ENCODE measurements around the gene ARID1A.
"Not testable (repeated sequence)": the region's sequence is repeated elsewhere in the genome, so short reads cannot be mapped to it uniquely, and the experiment has no call there.

ARID1A gene

GRCh38 chr1:26695356-26696118 lies at the start of gene ARID1A:
Gene ARID1A, plus strand, starts transcription at chr1:26696015. Its CDS starts 389 bp downstream, at chr1:26696404.
- Histone ChIP-seq H3K9me3 (no peaks in the 10 kb centered on the region), H4K20me1 (peaks cover 28% of the 10 kb centered on the region), H3K4me3 (peak within 1 kb of the TSS; percentile 98), H3K27me3 (no peaks in the 10 kb centered on the region), H3K27ac (peak within 1 kb of the TSS; percentile 100), H3K36me3 (0 out of 2 replicates have a peak, but pooled peaks cover under 1% of the 10 kb centered on the region), H3K4me2 (peak within 1 kb of the TSS; percentile 94), H3K9ac (peak within 1 kb of the TSS; percentile 100), H3K4me1 (peaks cover 57% of the 10 kb centered on the region)
- no peak for TF ChIP-seq Cebpa-rat (IDR thresholded peaks at IDR 0.05)

GRCh38 chr1:26664802-26665201 lies 31.0 kb upstream of the ARID1A start:
- Histone ChIP-seq H3K4me2 (no peak overlapping the region), H3K36me3 (no peaks in the 10 kb centered on the region)
- no peak for TF ChIP-seq Cebpa-rat (IDR thresholded peaks at IDR 0.05)

GRCh38 chr1:26666855-26667254 lies 29.0 kb upstream of the ARID1A start:
- Histone ChIP-seq H3K36me3 (no peaks in the 10 kb centered on the region), H3K27me3 (no peaks in the 10 kb centered on the region), H3K4me3 (no peak overlapping the region), H3K4me1 (no peaks in the 10 kb centered on the region), H3K9me3 (no peaks in the 10 kb centered on the region), H3K9ac (no peak overlapping the region), H3K4me2 (no peak overlapping the region), H3K27ac (no peak overlapping the region), H4K20me1 (no peaks in the 10 kb centered on the region)
- TF ChIP-seq Cebpa-rat (IDR thresholded peaks at IDR 0.05), result no peak

More at GRCh38 chr1:26664802-26665201, 31.0 kb upstream of the ARID1A start:
- Histone ChIP-seq H3K4me1 (no peaks in the 10 kb centered on the region), H3K9me3 (no peaks in the 10 kb centered on the region), H3K4me3 (no peak overlapping the region), H4K20me1 (no peaks in the 10 kb centered on the region), H3K9ac (no peak overlapping the region), H3K27me3 (no peaks in the 10 kb centered on the region), H3K27ac (no peak overlapping the region)

GRCh38 chr1:26668106-26668786 lies 27.6 kb upstream of the ARID1A start:
- not testable (repeated sequence) for H3K9me3 ChIP-seq, H3K36me3 ChIP-seq, H3K4me2 ChIP-seq, H4K20me1 ChIP-seq, H3K4me3 ChIP-seq, H3K4me1 ChIP-seq, H3K27me3 ChIP-seq, H3K9ac ChIP-seq, H3K27ac ChIP-seq

DNA sequence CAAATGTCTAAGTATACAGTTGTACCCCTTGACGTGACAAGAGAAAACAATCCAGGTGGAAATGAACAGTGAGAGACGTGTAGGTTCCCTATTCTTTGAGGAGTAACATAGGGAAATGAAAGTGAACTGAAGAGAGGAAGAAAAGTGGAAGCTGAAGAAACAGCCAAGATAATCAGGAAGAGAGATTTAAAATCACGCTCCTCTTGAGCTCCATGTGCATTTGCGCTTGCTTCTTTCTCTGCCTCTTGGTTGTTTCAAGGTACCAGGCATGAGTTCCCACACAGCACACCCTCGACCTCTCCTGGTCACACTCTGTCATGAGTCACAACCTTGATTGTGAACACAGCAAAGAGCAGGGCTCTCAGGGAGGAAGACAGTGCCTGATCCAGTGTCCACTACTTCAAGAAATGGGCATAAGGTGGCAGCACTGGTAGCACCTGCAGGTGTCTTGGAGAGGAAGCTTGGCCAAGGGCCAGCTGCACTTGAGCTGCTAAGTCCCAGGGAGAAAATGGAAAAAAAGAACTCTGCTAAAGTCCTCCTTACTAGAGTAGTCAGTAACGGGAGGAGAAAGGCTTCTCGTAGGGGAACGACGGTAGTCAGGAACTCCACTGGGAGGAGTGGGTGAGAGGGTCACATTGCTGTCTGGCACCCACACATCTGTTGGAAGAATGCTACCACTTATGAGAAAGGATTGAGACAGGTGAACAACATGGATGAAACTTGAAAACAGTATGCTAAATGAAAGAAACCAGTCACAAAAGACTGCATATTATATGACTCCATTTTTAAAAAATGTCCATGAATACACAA lies 18.3 kb upstream of the ARID1A start:
- H3K36me3 ChIP-seq, result no peaks in the 10 kb centered on the region
- no peak for TF ChIP-seq Cebpa-rat (IDR thresholded peaks at IDR 0.05)
- H3K4me2 ChIP-seq, result peak overlapping the region; percentile 71
- H3K27me3 ChIP-seq, result no peaks in the 10 kb centered on the region
- H3K4me3 ChIP-seq, result no peak overlapping the region
- H3K27ac ChIP-seq, result peak overlapping the region; percentile 4; the same call in 1 of the 2 replicates
- H3K9ac ChIP-seq, result no peak overlapping the region
- H3K9me3 ChIP-seq, result no peaks in the 10 kb centered on the region
- H3K4me1 ChIP-seq, result peaks cover 21% of the 10 kb centered on the region
- no peaks in the 10 kb centered on the region for H4K20me1 ChIP-seq

DNA sequence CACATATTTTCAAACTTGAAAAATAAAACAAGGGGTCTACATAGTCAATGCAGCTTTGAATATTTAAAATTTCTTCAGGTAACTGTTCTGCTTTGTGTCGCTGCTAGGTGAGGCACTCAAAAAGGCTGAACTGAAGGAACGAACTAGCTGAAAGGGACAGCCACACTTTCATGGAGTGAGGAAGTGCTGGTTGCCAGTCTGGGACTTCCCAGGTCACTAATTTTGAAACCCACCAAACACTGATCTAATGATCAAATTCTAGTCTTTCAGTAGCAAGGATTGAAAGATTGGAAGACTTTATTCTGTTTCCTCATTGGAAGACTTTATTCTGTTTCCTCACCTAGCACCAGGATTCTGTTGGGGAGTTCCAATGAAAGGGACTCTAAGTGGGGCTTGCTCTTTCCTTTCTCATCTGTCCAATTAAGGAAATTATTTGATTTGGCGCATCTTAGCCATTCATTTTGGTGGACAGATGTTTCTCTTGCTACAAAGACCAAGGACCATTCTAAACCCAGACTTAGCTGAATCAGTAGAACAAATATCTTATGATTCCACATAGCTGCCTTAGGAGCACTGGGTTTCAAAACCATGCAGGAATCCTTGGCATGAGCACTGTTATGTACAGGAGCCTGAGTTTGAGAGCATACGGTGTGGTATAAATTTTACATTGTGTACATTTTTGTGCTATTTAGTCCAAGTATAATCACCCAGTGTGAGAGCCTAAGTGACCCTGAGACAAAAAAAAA lies 10.9 kb upstream of the ARID1A start:
- Histone ChIP-seq H3K27me3 (no peaks in the 10 kb centered on the region), H4K20me1 (no peaks in the 10 kb centered on the region), H3K36me3 (no peaks in the 10 kb centered on the region), H3K27ac (no peak overlapping the region), H3K4me1 (peaks cover 17% of the 10 kb centered on the region), H3K4me2 (peak overlapping the region; percentile 55), H3K4me3 (no peak overlapping the region), H3K9ac (no peak overlapping the region), H3K9me3 (no peaks in the 10 kb centered on the region)
- TF ChIP-seq Cebpa-rat (IDR thresholded peaks at IDR 0.05), result no peak

GRCh38 chr1:26686795-26687194 lies 9.0 kb upstream of the ARID1A start:
- H4K20me1 ChIP-seq, result no peaks in the 10 kb centered on the region
- H3K4me2 ChIP-seq, result no peak overlapping the region
- no peaks in the 10 kb centered on the region for H3K9me3 ChIP-seq
- no peak overlapping the region for H3K4me3 ChIP-seq
- no peak overlapping the region for H3K9ac ChIP-seq
- TF ChIP-seq Cebpa-rat (IDR thresholded peaks at IDR 0.05), result no peak
- no peak overlapping the region for H3K27ac ChIP-seq
- no peaks in the 10 kb centered on the region for H3K36me3 ChIP-seq
- H3K27me3 ChIP-seq, result no peaks in the 10 kb centered on the region
- peaks cover 30% of the 10 kb centered on the region for H3K4me1 ChIP-seq

- H3K4me2 ChIP-seq, result no peak overlapping the region
Measured at GRCh38 chr1:26689504-26689903, 6.3 kb upstream of the ARID1A start.

GRCh38 chr1:26690157-26690556 lies 5.7 kb upstream of the ARID1A start:
- H3K27ac ChIP-seq, result no peak overlapping the region
- H4K20me1 ChIP-seq, result no peaks in the 10 kb centered on the region
- H3K36me3 ChIP-seq, result no peaks in the 10 kb centered on the region
- no peak overlapping the region for H3K9ac ChIP-seq
- H3K9me3 ChIP-seq, result no peaks in the 10 kb centered on the region
- no peaks in the 10 kb centered on the region for H3K27me3 ChIP-seq
- peaks cover 44% of the 10 kb centered on the region for H3K4me1 ChIP-seq
- no peak overlapping the region for H3K4me3 ChIP-seq
- TF ChIP-seq Cebpa-rat (IDR thresholded peaks at IDR 0.05), result no peak
- H3K4me2 ChIP-seq, result no peak overlapping the region

More at GRCh38 chr1:26689504-26689903, 6.3 kb upstream of the ARID1A start:
- H3K27ac ChIP-seq, result no peak overlapping the region
- no peaks in the 10 kb centered on the region for H3K36me3 ChIP-seq
- peaks cover 42% of the 10 kb centered on the region for H3K4me1 ChIP-seq
- H3K27me3 ChIP-seq, result no peaks in the 10 kb centered on the region
- H4K20me1 ChIP-seq, result no peaks in the 10 kb centered on the region
- H3K4me3 ChIP-seq, result no peak overlapping the region
- TF ChIP-seq Cebpa-rat (IDR thresholded peaks at IDR 0.05), result no peak
- no peaks in the 10 kb centered on the region for H3K9me3 ChIP-seq
- no peak overlapping the region for H3K9ac ChIP-seq

All from BLaER1 (cell line).